GM08714 (cell line): ENCODE measurements around the gene CLIC3.

Experiments used
- H3K4me3 ChIP-seq: fragments of 200-500 bp; sonication (Bioruptor generic); 2 replicates; pipeline ENCODE4 v1.5.1; 2014; ENCODE audit warnings: mild to moderate bottlenecking, low read length, inconsistent platforms
- ZNF274 ChIP-seq: IDR thresholded peaks from 2 replicates; pipeline ENCODE4 v1.6.1; 2012; ENCODE audit warnings: mild to moderate bottlenecking, low read depth, low read length

Gene CLIC3

GRCh38 chr9:137002646-137003041 is 6.3 kb upstream of the CLIC3 start:
- H3K4me3 ChIP-seq, result no peak overlapping the region
- no peak for TF ChIP-seq ZNF274

GRCh38 chr9:137001857-137002645 is 5.7 kb upstream of the CLIC3 start:
- no peak for TF ChIP-seq ZNF274
- no peak overlapping the region for H3K4me3 ChIP-seq

- TF ChIP-seq ZNF274, result no peak
- no peak overlapping the region; the same call in 1 of the 2 replicates for H3K4me3 ChIP-seq
These were observed 4.0 kb upstream of the CLIC3 start for GRCh38 chr9:137000177-137000930.

GRCh38 chr9:136997830-136998234 is 1.5 kb upstream of the CLIC3 start:
- no peak for TF ChIP-seq ZNF274
- H3K4me3 ChIP-seq, result no peak overlapping the region

- TF ChIP-seq ZNF274, result no peak
These were observed 1.0 kb upstream of the CLIC3 start for GRCh38 chr9:136997371-136997770.

GRCh38 chr9:136995772-136996311 is 526 bp downstream of the CLIC3 start:
- no peak for TF ChIP-seq ZNF274
- no peak overlapping the region for H3K4me3 ChIP-seq

More at GRCh38 chr9:136997371-136997770, 1.0 kb upstream of the CLIC3 start:
- no peak overlapping the region for H3K4me3 ChIP-seq

- TF ChIP-seq ZNF274, result no peak
- no peak overlapping the region for H3K4me3 ChIP-seq
These were observed 1.0 kb downstream of the CLIC3 start for GRCh38 chr9:136995362-136995761.

GRCh38 chr9:136994888-136995230 is 1.5 kb downstream of the CLIC3 start:
- no peak for TF ChIP-seq ZNF274
- H3K4me3 ChIP-seq, result no peak overlapping the region

- no peak overlapping the region for H3K4me3 ChIP-seq
- TF ChIP-seq ZNF274, result no peak
These were observed 2.0 kb downstream of the CLIC3 start for GRCh38 chr9:136994180-136994887.

- H3K4me3 ChIP-seq, result peak overlapping the region; percentile 80; the same call in 1 of the 2 replicates
- TF ChIP-seq ZNF274, result no peak
These were observed 3.5 kb downstream of the CLIC3 start for GRCh38 chr9:136992819-136993369.

- TF ChIP-seq ZNF274, result no peak
- peak within 1 kb of the TSS; percentile 80; the same call in 1 of the 2 replicates for H3K4me3 ChIP-seq
These were observed 4.2 kb downstream of the CLIC3 start, which contains the start of gene PAXX for GRCh38 chr9:136991993-136992818. Gene PAXX, plus strand, starts transcription at chr9:136992422. Its CDS starts 22 bp downstream, at chr9:136992444.

GRCh38 chr9:136990242-136990911 is 6.0 kb downstream of the CLIC3 start:
- no peak overlapping the region for H3K4me3 ChIP-seq
- TF ChIP-seq ZNF274, result no peak
